Upper lobe of left lung (tissue), 4 donors: Measurements from ENCODE around the gene FAM219B.

Experiments
- POLR2A ChIP-seq, 4 donors: fragments of 450-650 bp; IDR thresholded peaks; one replicate each; pipeline ENCODE4 v1.5.1; 2016 to 2017; ENCODE audit warnings: antibody characterized with exemption in 4 of 4, mild to moderate bottlenecking in 2 of 4
- TF ChIP-seq, protein P1 (sequence below), 6 experiments: fragments of 450-650 bp in 4 of 6; fragments of 200-600 bp in 2 of 6; sonication (generic) in 2 of 6; IDR thresholded peaks; one replicate each; pipeline ENCODE4 v1.5.1; 2016 to 2019; ENCODE audit warnings: antibody characterized with exemption in 6 of 6

DNA sequence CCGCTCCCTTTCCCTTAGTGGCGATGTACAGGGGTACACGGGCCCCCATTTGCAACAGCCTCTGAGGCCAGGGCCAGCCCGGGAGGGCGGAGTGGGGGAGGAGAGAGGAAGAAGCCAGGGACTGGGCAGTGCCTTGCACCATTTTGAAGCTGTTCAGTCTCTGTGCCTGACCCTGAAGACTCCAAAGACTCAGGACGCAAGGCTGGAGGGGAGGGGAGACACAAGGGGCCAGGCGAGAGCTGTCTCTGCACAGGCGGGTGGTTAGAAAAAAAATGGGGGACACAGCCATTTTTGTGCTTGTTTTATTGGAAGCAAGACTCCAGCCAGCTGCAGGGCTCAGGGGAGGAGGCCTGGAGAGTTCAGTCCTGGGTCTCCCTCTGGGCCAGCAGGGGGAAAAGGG lies 48.4 kb upstream of the FAM219B start:
- TF ChIP-seq POLR2A (IDR thresholded peaks at IDR 0.05), result no peak
- TF ChIP-seq, protein P1, sequence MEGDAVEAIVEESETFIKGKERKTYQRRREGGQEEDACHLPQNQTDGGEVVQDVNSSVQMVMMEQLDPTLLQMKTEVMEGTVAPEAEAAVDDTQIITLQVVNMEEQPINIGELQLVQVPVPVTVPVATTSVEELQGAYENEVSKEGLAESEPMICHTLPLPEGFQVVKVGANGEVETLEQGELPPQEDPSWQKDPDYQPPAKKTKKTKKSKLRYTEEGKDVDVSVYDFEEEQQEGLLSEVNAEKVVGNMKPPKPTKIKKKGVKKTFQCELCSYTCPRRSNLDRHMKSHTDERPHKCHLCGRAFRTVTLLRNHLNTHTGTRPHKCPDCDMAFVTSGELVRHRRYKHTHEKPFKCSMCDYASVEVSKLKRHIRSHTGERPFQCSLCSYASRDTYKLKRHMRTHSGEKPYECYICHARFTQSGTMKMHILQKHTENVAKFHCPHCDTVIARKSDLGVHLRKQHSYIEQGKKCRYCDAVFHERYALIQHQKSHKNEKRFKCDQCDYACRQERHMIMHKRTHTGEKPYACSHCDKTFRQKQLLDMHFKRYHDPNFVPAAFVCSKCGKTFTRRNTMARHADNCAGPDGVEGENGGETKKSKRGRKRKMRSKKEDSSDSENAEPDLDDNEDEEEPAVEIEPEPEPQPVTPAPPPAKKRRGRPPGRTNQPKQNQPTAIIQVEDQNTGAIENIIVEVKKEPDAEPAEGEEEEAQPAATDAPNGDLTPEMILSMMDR (IDR thresholded peaks at IDR 0.05), result no peak
